KMS-11 (cell line): ENCODE data around the gene NOTCH4.
"Not testable (repeated sequence)": the region's sequence is repeated elsewhere in the genome, so short reads cannot be mapped to it uniquely, and the experiment has no call there.

Source experiments
- H2AFZ ChIP-seq: fragments of 200-600 bp; sonication (generic); 2 replicates; pipeline ENCODE4 v1.6.1; 2016; ENCODE audit warnings: antibody characterized with exemption, mixed run types, low read depth
- H3K27ac ChIP-seq: fragments of 200-600 bp; sonication (generic); 2 replicates; pipeline ENCODE4 v1.6.1; 2016; ENCODE audit warnings: mild to moderate bottlenecking, mixed run types
- H3K27me3 ChIP-seq: fragments of 200-600 bp; sonication (generic); 2 replicates; pipeline ENCODE4 v1.6.1; 2017; ENCODE audit warnings: mild to moderate bottlenecking, low read depth, mixed run types, moderate library complexity; ENCODE audit not compliant: insufficient read depth
- H3K36me3 ChIP-seq: fragments of 200-600 bp; sonication (generic); 2 replicates; pipeline ENCODE4 v1.6.1; 2017; ENCODE audit warnings: mild to moderate bottlenecking, mixed run types; ENCODE audit not compliant: insufficient read depth
- H3K4me1 ChIP-seq: fragments of 200-600 bp; sonication (generic); 2 replicates; pipeline ENCODE4 v1.6.1; 2016; ENCODE audit warnings: mild to moderate bottlenecking, low read depth, mixed run types; ENCODE audit not compliant: poor library complexity, severe bottlenecking
- H3K4me2 ChIP-seq: fragments of 200-600 bp; sonication (generic); 2 replicates; pipeline ENCODE4 v1.7.0; 2016; ENCODE audit warnings: mild to moderate bottlenecking, mixed run types
- H3K4me3 ChIP-seq: fragments of 200-600 bp; sonication (generic); IDR thresholded peaks from 2 replicates; pipeline ENCODE4 v1.6.1; 2017; ENCODE audit warnings: low read depth, low read length, mixed read lengths; ENCODE audit not compliant: insufficient read depth
- H3K79me2 ChIP-seq: fragments of 200-600 bp; sonication (generic); 2 replicates; pipeline ENCODE4 v1.6.1; 2016; ENCODE audit warnings: low read depth, mixed run types; ENCODE audit not compliant: insufficient read depth
- H3K9ac ChIP-seq: fragments of 200-600 bp; sonication (generic); 2 replicates; pipeline ENCODE4 v1.6.1; 2016; ENCODE audit warnings: mild to moderate bottlenecking, mixed run types
- H4K20me1 ChIP-seq: fragments of 200-600 bp; sonication (generic); 2 replicates; pipeline ENCODE4 v1.6.1; 2016; ENCODE audit warnings: mild to moderate bottlenecking, mixed run types; ENCODE audit not compliant: insufficient read depth
- TF ChIP-seq, protein P1 (sequence below): fragments of 200-600 bp; sonication (generic); conservative IDR thresholded peaks from 2 replicates; pipeline ENCODE4 v1.6.1; 2017; ENCODE audit warnings: low read depth, mild to moderate bottlenecking, antibody characterized with exemption, low read length, moderate library complexity, mixed read lengths

NOTCH4 gene

GRCh38 chr6:32223258-32224235, at the start of gene NOTCH4:
Gene NOTCH4, minus strand, starts transcription at chr6:32224067. Its CDS starts 139 bp downstream, at chr6:32223928.
- Histone ChIP-seq H3K4me1 (no peaks in the 10 kb centered on the region), H3K27ac (no peak within 1 kb of the TSS), H3K27me3 (no peaks in the 10 kb centered on the region; the same call in 1 of the 2 replicates), H2AFZ (no peak within 1 kb of the TSS), H3K36me3 (no peaks in the 10 kb centered on the region), H4K20me1 (no peaks in the 10 kb centered on the region), H3K4me3 (no peak within 1 kb of the TSS), H3K9ac (no peak within 1 kb of the TSS), H3K4me2 (no peak within 1 kb of the TSS), H3K79me2 (no peaks in the 10 kb centered on the region)
- TF ChIP-seq, protein P1, sequence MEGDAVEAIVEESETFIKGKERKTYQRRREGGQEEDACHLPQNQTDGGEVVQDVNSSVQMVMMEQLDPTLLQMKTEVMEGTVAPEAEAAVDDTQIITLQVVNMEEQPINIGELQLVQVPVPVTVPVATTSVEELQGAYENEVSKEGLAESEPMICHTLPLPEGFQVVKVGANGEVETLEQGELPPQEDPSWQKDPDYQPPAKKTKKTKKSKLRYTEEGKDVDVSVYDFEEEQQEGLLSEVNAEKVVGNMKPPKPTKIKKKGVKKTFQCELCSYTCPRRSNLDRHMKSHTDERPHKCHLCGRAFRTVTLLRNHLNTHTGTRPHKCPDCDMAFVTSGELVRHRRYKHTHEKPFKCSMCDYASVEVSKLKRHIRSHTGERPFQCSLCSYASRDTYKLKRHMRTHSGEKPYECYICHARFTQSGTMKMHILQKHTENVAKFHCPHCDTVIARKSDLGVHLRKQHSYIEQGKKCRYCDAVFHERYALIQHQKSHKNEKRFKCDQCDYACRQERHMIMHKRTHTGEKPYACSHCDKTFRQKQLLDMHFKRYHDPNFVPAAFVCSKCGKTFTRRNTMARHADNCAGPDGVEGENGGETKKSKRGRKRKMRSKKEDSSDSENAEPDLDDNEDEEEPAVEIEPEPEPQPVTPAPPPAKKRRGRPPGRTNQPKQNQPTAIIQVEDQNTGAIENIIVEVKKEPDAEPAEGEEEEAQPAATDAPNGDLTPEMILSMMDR = no peak

DNA sequence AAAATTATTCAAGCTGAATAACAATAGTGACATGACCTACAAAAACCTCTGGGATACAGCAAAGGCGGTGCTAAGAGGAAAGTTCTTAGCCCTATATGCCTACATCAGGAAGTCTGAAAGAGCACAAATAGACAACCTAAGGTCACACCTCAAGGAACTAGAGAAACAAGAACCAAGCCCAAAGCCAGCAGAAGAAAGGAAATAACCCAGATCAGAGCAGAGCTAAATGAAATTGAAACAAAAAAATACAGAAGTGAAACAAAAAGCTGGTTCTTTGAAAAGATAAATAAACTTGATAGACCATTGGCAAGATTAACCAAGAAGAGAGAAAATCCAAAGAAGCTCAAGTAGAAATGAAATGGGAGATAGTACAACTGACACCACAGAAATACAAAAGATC, 47.6 kb upstream of the NOTCH4 start:
- Histone ChIP-seq H3K27me3 (no peaks in the 10 kb centered on the region), H3K9ac (no peak overlapping the region), H2AFZ (no peak overlapping the region), H3K4me1 (peaks cover 44% of the 10 kb centered on the region), H3K4me3 (no peak overlapping the region), H3K36me3 (no peaks in the 10 kb centered on the region), H3K4me2 (peak overlapping the region; percentile 37; the same call in 1 of the 2 replicates), H3K27ac (no peak overlapping the region), H4K20me1 (no peaks in the 10 kb centered on the region), H3K79me2 (no peaks in the 10 kb centered on the region)
- TF ChIP-seq, protein P1 = no peak

DNA sequence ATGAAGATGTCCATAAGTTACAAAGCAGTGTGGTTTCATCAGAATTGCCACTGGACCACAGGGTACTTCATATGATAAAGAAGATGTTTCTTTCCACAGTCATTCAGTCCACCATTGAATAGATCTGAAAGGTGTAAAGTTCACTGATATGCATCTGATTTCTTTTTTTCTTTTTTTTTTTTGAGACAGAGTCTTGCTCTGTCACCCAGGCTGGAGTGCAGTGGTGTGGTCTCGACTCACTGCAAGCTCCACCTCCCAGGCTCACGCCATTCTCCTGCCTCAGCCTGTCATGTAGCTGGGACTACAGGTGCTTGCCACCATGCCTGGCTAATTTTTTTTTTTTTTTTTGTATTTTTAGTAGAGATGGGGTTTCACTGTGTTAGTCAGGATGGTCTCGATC, 44.6 kb upstream of the NOTCH4 start:
- H3K36me3 ChIP-seq, H3K79me2 ChIP-seq, H3K27me3 ChIP-seq, H3K4me3 ChIP-seq, H3K9ac ChIP-seq, H2AFZ ChIP-seq, H3K27ac ChIP-seq, H3K4me2 ChIP-seq, H4K20me1 ChIP-seq: not testable (repeated sequence)
- H3K4me1 ChIP-seq = peaks cover 33% of the 10 kb centered on the region

DNA sequence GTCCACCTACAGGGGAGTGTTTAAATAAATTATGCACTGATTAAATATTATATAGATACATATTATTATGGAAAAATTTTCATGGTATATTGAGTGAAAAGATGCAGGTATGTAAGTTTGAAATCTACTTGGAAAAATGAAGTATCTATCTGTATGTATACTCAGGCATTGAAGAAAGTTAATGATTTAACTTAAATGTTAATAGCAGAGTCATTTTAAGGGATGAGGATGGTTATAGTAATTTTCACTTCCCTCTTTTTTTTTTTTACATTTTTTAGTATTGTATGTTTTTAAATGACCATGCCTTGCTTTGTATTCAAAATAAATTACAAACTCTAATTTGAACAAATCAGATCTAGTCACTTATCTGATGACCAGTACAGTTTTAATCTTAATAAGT, 43.2 kb upstream of the NOTCH4 start:
- Histone ChIP-seq H3K9ac (no peak overlapping the region), H2AFZ (no peak overlapping the region), H3K79me2 (no peaks in the 10 kb centered on the region), H4K20me1 (no peaks in the 10 kb centered on the region), H3K27me3 (no peaks in the 10 kb centered on the region), H3K27ac (no peak overlapping the region), H3K4me2 (no peak overlapping the region), H3K4me1 (peaks cover 19% of the 10 kb centered on the region), H3K4me3 (no peak overlapping the region), H3K36me3 (no peaks in the 10 kb centered on the region)
- TF ChIP-seq, protein P1 = no peak

GRCh38 chr6:32257262-32257661, 33.4 kb upstream of the NOTCH4 start:
- H3K27me3 ChIP-seq, H3K9ac ChIP-seq, H3K4me2 ChIP-seq, H4K20me1 ChIP-seq, H3K36me3 ChIP-seq, H2AFZ ChIP-seq, H3K27ac ChIP-seq, H3K4me3 ChIP-seq, H3K79me2 ChIP-seq: not testable (repeated sequence)
- peaks cover 22% of the 10 kb centered on the region for H3K4me1 ChIP-seq
